NCI-H345 treated with DMSO at 0.1 percent for 48 hours (cell line): ENCODE measurements around the gene TMEM129.

Source experiments
- DNase-seq: peaks from one replicate; lab custom pipeline; 2025; ENCODE audit not compliant: unreplicated experiment; lab: John Stamatoyannopoulos, UW

Gene TMEM129

DNA sequence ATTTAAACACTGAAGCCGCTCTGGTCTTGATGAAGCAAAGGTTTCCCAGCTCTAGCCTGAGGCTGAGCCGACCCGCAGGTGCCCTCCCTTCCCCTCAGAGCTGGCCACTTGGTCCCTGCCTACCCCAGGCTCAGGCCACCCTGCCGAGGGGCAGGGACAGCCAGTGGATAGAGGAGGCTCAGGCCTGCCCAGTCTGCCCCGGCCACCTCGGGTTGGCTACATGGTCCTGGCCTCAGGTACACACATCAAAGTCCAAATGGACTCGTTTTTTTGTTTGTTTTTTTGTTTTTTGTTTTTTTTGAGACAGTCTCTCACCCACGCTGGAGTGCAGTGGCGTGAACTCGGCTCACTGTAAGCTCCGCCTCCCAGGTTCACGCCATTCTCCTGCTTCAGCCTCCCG, 24.0 kb upstream of the TMEM129 start:
- DNase-seq = no peak

DNA sequence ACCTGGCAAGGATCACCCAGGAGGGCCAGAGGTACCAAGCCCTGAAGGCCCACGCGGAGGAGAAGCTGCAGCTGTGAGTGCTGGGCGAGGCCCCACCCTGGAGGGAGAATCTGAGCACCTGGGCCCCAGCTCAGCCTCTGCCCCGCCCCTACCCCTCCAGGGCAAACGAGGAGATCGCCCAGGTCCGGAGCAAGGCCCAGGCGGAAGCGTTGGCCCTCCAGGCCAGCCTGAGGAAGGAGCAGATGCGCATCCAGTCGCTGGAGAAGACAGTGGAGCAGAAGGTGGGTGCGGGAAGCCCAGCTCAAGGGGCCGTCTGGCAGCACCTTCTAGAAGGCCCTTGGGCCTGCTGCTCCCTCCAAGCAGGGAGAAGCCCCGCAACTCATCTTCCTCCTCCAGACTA, 23.4 kb upstream of the TMEM129 start:
- no peak for DNase-seq

DNA sequence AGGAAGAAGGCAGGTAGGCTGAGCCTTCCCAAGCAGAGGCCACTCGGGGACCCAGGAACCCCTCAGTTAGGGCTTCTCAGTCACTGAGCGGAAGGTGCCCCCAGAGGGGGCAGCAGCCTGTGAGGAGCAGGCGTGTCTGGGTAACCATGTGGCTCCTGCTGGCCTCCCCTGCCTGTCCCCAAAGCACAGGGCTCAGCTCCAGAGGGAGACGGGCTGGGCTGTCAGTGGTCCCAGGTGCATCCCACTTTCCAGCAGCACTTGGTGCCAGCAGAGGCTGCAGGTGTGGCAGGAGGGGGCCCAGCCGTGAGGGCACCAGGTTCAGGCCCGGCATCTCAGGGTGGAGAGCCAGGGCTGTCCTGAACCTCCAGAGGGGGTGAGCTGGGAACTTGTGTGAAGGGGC, 22.9 kb upstream of the TMEM129 start:
- no peak for DNase-seq

DNA sequence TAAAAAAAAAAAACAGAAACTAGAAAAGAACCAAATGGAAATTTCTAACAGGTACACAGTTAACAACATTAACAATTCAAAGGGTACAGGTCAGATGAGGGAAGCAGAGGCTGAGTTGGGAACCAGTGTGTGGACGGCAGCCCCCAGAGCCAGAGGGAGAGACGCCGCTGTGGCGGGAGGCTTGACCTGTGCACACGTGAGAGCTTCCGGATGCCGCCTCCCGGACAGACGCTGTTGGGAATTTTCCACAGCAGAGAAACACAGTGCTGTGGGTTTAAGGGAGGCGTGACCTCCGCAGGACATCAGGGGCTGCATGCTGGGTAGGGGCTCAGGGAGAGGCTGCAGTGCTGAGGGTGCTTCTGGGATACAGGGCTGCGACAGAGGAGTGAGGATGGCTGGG, 22.4 kb upstream of the TMEM129 start:
- no peak for DNase-seq

DNA sequence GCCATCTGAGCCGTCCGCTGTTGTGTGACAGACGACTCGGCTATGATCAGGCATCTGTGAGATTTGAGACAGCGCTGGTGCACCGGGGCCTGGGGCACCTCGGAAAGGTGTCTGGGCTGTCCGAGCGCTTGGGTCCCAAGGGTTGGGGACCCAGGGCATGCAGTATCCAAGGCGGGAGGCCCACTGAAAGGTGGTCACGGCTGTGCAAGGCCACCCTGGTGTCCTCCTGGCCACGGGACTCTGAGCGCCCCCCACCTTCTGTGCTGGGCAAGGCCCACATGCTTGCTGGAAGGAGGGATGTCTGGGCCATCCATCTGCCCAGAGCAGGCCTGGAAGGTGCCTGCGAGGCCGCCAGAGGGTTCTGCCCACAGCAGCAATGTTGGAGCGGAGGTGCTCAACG, 20.1 kb upstream of the TMEM129 start:
- DNase-seq = no peak

DNA sequence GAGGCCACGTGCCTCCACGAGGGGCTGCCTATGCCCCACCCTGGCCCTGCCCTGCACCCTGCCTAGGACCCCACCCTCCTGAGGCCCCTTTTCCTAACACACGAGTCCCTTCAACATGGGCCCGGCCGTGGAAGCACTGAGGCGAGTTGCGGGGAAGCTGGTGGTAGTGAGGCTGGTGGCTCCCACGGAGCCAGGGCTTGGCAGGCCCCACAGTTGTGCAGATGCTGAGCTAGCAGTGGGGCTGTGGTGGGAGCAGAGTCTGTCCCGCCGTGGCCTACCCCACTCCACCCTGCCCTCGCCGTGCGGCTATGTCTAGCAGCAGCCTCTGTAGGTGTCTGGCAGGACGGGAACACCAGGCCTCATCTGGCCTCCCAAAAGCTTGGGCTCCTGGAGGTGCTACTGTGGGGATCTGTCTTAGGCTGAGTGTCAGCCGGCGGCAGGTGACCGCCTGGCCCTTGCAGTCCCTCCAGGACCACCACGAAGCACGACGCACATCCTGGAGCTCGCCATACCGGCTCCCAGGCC, 19.0 kb upstream of the TMEM129 start:
- no peak for DNase-seq

DNA sequence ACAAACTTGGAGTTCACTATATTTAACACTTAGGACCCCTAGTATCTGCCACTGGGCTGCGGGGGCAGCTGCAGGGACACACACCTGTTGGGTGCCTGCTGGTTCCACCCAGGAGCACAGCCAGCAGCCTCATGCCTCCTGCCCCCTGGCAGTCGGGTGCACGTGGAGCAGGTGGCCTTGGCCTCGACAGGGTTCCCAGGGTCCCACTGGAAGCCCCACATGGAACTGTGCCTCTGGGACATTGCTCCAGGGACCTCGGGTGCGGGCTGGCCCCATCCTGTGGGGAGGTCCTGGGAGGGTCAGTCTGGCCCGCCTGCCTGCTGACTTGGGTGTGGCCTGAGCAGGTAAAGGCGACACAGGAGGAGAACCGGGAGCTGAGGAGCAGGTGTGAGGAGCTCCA, 18.2 kb upstream of the TMEM129 start:
- no peak for DNase-seq

DNA sequence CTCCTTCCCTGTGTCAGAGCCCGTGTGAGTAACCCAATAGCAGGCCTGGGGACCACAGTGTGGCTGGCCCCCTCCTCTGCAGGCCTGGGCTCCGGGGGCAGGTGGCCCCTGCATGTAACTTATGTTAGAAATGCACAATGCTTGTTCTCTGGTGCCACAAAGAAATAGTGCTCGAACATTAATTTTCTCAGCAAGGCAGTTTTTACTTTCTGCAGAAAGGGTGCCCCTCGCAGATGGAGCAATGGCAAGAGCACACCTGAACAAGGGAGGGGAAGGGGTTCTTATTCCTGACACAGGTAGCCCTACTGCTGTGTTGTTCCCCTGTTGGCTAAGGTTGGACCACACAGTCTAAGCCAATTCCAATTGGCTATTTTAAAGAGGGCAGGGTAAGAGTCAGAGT, 17.3 kb upstream of the TMEM129 start:
- DNase-seq = no peak

DNA sequence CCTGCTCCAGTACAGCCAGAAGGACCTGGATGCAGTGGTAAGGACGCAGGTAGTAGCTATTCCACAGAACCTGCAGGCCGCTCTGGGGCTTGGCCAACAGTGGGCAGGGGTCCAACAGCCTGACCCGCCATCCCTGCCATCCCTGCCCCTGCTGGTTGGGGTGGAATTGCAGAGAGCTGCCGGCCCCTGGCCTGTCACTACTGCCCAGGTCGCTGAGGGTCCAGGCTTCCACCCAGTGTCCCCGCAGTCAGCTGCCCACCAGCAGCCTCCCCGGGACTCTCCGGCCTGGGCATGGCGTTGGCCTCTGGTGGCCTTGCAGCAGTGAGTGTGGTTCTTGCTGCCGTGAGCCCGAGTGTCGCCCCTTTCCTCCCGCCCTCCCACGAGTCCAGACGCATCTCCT, 16.5 kb upstream of the TMEM129 start:
- DNase-seq = no peak

DNA sequence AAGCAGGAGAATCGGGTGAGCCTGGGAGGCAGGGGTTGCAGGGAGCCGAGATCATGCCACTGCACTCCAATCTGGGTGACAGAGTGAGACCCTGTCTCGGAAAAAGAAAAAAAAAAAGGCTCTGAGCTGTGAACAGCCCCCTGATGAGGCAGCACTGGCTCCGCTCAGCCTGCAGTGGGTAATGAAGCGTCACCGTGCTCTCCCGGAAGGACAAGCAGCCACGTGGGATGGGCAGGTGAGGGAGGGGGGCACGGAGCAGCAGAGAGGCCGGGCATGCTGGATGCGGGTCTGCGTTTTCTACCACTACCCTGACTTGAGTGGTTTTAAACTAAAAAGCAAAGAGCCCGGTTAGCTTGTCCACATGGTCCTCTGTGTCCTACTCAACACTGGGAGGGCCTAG, 15.7 kb upstream of the TMEM129 start:
- no peak for DNase-seq

DNA sequence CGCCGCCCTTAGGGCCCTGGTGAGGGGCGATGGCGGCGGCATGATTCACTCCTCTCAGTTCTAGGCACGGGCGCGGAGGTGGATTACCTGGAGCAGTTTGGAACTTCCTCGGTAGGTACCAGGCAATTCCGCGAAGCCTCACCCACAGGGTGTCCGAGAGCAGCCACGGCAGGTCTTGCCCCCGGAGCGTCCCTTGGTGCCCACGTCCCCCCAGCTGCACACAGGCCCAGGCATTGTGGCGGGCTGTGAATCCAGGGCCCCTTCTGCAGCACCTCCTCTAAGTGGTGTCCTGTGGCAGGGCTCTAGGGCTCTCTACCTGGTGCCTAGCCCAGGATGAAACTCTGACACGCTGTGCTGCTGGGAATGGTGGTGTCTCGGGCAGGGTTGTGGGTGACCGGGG, 14.1 kb upstream of the TMEM129 start:
- DNase-seq = no peak

DNA sequence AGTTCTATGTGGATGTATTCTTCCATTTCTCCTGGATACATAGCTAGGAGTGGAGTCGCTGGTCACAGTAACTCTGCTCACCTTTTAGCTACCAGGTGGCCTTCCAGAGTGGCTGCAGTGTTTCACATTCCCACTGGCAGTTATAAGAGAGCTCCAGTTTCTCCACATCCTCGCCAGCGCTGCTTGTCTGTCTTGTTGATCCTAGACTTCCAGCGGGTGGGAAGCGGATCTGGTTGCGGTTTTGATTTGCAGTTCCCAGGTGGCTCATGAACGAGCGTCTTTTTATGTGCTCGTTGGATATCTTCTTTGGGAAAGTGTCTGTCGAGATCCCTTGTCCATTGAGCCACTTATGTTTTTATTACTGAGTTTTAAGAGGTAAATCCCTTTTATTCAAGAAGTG, 11.8 kb upstream of the TMEM129 start:
- no peak for DNase-seq

DNA sequence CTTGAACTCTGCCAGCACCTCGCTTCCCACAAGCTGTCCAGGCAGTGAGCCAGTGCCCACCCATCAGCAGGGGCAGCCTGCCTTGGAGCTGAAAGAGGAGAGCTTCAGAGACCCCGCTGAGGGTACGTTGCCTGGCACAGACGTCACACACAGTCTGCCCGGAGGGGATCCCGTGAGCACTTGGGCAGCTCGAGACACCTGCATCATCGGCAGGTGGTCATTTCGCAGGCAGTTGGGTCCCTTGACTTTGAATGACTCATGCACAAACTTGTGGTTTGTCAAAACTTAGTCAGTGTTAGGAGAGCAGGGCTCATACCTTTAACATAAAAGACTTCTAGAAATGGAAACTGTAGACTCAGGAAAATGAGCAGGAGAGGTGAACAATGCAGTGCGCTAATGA, 10.1 kb upstream of the TMEM129 start:
- no peak for DNase-seq

DNA sequence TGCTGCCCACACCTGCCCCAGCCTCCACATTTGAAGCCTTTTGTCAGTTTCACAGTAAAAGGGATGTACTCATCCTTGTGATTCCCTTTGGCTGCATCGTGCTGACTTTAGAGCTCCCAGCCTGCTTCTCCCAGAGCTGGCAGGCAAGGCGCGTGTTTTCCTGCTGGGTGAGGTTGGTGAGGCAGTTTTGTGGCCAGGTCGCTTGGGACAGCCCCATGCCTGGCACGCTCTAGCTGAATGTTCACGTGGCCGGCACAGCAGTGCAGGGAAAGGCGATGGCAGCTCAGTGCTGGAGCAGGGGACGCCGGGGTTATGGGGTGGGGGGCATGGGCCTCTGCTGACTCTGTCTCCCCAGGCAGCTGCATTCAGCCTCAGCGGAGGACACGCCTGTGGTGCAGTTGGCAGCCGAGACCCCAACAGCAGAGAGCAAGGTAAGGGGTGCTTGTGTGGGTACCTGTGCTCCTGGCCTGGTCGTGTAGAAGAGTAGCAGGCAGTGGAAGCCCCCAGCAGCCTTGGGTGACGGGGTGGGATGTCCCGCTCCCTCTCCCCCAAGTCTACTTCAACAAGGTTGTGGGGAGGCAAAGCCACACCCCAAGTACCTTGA, 9.5 kb upstream of the TMEM129 start:
- no peak for DNase-seq

DNA sequence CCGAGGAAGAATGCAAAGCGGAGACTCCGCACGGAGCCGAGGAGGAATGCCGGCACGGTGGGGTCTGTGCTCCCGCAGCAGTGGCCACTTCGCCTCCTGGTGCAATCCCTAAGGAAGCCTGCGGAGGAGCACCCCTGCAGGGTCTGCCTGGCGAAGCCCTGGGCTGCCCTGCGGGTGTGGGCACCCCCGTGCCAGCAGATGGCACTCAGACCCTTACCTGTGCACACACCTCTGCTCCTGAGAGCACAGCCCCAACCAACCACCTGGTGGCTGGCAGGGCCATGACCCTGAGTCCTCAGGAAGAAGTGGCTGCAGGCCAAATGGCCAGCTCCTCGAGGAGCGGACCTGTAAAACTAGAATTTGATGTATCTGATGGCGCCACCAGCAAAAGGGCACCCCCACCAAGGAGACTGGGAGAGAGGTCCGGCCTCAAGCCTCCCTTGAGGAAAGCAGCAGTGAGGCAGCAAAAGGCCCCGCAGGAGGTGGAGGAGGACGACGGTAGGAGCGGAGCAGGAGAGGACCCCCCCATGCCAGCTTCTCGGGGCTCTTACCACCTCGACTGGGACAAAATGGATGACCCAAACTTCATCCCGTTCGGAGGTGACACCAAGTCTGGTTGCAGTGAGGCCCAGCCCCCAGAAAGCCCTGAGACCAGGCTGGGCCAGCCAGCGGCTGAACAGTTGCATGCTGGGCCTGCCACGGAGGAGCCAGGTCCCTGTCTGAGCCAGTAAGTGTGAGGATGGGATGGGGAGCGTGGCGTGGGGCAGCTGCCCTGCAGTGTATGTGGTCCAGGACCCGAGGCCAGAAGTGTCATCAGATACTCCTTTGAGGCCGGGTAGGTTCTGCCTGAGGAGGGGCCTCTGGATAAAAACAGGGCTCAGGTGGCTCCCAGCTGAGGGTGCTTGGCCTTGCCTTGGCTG, 7.2 kb upstream of the TMEM129 start:
- DNase-seq = no peak

DNA sequence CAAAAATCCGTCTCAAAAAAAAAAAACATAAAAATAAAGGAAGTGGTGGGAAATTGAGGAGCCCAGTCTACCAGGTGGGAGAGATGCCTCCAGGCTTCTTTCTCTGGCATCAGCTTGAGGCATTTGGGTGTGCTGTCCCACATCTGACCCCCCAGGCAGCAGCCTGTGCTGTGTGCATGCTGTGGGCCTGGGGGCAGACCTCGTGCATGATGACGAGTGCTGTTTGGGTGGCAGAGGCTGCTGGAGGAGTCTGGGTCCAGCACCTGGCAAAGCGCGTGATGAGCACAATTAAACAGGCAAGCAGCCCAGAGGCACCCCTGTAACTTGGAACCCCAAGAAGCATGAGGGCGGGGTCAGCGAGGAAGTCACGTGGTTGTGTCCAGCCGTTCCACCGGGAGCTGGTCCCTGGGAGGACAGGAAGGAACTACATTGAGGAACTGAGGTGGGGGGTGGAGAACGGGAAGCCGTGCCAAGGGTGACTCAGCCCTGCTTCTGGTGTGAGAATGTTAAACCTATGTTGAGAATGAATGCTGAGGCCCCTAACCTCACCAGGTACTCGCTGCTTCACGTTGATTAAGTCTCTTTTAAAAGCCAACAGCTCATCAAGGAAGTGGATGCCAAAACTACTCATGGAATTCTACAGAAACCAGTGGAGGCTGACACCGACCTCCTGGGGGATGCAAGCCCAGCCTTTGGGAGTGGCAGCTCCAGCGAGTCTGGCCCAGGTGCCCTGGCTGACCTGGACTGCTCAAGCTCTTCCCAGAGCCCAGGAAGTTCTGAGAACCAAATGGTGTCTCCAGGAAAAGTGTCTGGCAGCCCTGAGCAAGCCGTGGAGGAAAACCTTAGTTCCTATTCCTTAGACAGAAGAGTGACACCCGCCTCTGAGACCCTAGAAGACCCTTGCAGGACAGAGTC, 6.3 kb upstream of the TMEM129 start:
- DNase-seq = no peak

DNA sequence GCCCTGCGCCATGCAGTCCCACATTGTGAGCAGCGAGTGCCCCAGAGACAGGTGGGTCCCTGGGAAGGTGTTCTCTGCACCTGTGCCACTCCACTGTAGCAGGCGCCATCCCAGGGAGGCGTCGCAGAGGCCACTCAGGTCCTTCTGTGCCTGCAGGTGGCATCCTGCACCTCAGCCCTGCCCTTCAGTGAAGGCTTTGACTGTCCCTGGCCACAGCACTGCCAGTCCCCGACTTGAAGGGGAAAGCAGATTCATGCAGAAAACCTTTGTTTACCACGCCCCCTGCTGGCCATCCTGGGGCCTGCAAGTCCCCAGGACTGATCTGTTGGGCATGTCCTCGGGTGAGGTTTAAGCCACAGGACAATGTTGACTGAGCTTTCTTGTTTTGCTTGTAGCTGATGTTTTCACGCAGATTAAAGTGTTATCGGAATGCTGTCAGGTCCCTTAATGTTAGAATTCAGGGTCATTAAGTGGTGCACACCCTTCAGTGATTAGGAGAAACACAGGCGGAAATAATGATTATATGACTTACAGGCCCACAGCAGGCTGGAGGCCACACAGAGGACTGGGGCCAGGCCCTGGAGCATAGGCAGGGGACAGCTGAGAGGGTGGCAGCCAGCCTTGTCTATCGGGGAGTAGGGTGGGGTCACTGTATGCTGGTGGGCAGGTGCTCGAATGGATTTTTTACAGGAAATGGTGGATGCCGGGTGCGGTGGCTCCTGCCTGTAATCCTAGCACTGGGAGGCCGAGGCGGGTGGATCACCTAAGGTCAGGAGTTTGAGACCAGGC, 5.2 kb upstream of the TMEM129 start:
- peak; percentile 14 for DNase-seq

DNA sequence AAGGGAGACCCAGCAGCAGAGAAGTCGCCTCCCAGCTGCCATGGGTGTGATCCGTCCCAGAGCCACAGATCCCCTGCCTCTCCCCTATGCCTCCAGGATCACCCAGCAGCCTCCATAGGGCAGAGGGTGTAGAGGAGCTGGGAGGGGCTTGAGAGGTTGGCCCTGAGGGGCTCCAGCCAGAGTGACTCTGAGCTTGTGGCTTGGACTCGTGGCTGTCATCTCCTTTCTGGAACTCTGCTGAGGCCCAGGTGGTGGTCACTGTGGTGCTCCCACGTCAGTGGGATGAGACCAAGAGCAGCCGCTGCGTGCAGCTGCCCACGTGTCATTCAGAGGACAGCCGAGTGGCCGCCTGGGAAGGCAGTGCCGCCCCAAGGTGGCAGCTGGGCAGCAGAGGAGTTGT, 4.4 kb upstream of the TMEM129 start:
- DNase-seq = no peak

DNA sequence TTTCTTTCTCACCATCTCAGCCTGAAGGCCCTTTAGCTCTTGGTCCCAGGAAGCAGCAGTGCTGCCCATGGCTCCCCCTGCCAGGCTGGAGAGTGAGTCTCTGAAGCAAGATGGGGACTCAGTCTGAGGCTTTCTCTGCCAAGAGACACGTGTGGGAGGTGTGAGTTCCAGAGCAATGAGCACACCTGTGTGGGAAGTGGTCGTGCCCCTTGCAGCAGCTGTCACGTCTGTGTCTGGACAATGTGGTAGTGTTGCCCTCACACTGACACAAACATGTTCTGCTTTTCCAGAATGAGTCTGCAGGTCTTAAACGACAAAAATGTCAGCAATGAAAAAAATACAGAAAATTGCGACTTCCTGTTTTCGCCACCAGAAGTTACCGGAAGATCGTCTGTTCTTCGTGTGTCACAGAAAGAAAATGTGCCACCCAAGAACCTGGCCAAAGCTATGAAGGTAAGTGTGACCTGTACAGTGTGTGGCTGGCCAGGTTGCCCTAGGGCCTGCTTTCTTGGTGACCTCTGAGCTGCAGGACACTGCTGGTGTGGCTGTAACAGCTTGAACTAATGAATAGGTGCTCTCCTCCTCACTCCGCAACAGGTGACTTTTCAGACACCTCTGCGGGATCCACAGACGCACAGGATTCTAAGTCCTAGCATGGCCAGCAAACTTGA, 2.1 kb upstream of the TMEM129 start:
- no peak for DNase-seq

DNA sequence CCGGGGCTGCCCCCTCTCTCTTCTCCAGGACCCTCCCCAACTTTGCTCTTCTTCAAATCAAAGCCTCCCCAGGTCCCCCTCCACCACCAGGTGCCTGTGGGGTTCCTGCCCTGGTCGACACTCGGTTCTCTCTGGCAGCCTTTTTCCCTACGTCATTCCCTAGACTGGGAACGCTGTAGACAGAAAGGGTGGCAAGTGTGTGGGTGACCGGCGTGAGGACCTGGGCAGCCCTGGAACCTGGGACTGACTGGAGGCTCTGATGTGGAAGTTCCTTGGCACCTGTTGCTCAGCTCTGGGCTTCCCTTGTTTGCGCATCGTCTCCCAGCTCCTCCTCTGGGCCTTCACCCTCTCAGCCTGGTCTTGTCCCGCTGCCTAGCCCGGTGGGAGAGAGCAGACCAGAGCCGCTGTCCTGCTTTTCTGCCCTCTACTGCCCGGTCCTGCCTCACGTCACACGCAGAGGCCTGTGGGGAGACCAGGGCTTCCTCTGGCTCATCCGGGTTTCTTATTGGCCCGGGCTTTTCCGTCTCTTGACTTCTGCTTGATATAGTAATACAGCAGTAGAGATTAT, 1.5 kb upstream of the TMEM129 start:
- DNase-seq = no peak
